SW480 (cell line): Measurements from ENCODE around the gene CAPG.

Experiments used
- DNase-seq: peaks from one replicate; pipeline ENCODE4 v3.0.0-alpha.2; 2016; ENCODE audit warnings: low spot score

Gene CAPG

DNA sequence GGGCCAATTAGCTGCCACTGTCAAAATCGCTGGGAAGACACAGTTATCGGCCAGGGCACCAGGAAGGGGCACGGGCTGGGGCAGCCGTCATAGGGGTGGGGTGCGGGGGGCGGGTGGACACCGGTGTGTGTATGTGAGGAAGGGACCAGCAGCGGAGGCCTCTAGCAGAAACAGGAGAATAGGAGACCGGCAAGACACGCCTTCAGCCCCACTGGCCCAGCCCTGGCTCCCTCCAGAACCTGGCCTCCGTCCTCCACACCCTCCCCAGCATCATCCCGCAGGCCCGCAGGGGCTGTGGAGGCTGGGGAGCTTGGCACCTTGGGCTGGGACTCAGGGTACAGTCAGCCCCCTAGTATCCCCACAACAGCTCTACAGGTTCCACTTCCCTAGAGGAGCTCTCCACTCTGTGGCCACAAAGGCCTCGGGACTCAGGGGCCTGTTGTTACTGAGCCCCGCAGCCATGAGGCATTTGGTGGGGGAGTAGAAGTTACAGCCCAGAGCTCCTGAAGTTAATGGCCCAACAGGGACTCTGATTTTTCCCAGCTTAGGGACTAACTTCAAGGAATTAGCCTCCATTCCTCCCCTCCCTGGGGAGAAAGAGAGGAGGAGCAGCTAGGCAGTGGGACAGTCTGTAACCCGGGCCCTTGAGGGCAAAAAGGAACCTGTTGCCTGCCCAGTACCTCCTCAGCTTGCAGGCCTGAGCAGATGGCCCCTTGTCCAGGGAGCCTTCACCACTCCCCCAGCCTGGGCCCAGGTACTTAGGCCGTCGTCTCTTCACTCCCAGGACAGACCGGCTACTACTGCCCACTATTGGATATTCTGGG, 28.2 kb upstream of the CAPG start:
- no peak for DNase-seq

DNA sequence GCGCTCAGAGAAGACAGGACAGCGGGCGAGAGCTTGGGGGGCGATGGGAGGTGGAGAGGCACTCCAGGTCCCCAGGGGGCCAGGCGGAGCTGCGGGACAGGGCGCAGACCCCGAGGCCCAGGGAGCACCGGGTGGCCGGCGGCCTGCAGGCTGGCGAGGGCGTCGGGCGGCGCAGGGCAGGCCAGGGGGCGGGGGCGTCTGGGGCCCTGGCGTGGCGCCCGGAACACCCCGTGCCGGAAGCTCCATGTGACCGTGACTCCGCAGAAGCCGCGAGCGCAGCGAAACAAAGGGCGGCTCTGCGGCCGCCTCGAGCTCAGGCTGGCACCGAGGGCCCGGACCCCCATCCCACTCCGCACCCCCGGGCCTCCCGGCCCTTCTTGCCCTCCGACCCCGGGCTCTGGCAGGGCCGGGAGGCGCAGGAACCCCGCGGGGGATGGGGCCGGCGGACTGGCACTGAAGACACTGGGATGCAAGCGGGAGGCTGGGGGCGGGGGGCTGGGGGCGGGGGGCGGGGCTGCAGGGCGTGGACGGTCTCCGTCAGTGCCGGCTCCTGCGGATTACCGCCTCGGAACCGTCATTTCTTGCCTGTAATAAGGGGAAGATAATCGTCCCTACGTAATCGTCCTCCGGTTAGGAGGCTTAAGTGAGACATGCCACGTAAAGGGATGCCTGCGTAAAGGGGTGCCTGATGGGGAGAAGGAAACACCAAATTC, 27.5 kb upstream of the CAPG start:
- peak; percentile 85 for DNase-seq

DNA sequence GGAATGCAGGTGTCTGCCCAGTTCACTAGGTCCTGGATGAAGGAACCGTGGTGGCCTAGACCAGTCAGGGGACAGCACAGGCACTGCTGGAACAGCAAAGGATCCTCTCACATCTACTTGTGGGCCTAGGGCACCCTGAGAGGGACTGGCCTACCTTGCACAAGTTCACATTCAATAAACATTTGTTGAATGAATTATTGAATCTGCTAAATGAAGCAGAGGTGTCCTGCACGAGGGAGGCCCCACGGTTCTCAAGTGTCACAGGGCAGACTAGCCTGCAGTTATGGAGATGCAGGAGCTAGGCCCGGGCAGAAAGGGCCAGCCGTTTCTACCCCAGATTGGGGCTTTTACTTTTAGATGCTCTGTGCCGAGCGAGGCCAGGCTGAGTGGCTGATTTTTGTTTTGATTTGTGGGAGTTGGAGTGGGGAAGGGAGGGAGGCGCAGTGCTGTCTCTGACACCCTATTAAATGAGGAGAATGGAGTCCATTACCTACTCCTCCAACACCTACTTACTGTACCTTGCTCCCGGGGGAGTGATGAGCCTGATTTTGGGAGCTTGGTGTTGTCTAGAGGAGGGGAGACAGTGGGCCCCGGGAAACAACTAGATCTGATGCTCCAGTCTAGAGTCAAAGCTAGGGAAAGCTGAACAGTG, 26.8 kb upstream of the CAPG start:
- DNase-seq = no peak

DNA sequence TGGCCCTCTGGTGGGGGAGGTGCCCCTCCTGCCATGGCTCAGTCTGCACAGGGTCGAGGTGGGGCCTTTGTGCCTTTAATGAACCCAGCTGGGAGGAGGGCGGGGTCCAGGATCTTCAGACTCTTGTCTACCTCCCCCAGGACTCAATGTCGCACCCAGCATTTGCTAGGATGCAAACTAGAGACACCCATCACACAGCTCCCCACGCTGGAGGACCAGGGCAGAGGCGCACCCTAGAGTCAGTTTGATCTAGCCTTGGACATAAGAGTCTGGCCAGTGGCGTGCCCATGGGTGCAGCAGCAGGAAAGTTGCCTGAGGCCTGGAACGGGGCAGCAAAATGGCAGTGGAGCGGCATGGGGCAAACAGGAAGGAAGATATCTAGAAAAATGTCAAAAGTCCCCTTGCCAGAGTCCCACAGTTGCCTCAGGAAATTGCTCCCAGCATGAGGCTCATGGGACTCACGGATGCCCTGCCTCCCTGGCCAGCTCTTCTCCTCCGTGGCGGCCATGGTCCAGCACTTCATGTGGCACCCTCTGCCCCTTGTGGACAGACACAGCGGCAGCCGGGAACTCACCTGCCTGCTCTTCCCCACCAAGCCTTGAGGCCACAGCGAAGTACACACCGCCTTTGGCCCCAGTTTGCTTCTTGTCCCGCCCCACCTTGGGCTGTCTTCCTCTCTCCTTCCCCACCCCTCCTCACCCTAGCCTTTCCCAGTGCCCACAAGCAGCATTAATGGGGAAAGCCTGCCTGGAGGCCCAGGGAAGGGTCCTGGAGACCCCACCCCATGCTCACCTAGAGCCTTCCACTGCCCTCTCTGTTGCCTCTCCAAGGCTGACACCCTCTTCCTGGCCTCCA, 26.0 kb upstream of the CAPG start:
- no peak for DNase-seq

DNA sequence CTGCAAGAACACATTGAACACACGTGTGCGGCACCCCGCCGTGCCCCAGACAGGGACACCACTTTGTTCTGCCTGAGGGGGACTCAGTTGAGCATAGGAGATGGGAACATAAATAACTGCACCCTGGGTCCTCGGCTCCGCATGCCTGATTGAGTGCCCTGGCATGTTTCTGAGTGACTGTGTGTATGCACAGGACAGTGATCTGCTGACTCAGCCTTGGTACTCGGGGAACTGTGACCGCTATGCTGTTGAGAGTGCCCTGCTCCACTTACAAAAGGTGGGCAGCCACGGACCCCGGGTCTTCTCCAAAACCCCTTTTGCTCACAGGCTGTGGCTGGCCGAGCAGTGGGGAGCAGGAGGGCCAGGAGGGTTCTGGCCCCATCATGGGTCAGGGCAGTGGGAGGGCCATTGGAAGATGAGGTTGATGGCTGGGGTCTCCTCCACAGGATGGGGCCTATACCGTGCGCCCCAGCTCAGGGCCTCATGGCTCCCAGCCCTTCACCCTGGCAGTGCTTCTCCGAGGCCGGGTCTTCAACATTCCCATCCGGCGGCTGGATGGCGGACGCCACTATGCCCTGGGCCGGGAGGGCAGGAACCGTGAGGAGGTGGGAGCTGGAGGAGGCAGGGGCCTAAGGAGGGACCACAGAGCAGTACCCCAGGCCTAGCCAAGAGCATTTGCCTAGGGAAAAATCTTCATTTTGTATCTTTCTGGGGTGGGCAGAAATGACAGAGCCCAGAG, 25.2 kb upstream of the CAPG start:
- DNase-seq = no peak

DNA sequence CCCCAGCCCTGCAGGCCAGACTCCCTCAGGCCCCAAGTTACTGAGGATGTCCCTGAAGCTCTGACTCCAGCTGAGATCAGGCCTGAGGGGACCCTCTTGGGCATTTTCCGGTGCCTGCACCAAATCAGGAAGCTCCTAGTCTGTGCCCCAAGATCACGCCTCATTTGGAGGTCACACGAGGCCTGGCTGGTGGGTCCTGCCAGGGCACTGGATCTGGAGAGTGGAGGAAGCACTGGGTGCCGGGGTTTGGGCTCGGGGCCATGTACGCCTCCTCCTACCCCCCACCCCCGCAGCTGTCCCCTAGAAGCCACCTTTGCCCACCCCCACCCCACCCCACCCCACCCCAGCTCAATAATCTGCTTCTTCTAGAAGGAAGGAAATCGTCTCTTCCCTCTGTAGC, 24.5 kb upstream of the CAPG start:
- DNase-seq = no peak

DNA sequence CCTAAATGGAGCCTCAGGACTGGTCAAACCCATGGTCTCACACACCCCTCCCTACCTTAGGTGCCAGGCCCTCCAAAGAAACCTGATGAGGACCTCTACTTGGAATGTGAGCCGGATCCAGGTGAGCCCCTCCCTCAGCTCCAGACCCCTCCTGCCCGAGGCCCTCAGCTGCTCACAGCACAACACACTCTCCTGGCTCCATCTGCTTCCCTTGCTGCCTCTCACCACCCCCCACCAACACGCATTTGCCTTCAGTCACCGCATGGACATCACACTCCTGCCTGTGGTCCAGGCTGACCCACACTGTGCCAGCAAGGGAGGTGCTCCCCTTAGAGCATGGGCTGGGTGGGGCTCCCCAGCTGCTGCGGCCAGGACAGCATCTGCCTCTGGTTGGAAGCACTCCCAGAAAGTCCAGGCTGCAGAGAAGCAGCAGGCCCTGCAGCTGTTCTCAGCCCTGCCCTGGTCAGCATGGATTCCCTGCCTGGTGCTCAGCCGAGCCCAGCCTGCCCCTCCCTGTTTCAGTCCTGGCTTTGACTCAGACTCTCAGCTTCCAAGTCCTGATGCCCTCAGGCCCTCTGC, 23.4 kb upstream of the CAPG start:
- peak; percentile 63 for DNase-seq

DNA sequence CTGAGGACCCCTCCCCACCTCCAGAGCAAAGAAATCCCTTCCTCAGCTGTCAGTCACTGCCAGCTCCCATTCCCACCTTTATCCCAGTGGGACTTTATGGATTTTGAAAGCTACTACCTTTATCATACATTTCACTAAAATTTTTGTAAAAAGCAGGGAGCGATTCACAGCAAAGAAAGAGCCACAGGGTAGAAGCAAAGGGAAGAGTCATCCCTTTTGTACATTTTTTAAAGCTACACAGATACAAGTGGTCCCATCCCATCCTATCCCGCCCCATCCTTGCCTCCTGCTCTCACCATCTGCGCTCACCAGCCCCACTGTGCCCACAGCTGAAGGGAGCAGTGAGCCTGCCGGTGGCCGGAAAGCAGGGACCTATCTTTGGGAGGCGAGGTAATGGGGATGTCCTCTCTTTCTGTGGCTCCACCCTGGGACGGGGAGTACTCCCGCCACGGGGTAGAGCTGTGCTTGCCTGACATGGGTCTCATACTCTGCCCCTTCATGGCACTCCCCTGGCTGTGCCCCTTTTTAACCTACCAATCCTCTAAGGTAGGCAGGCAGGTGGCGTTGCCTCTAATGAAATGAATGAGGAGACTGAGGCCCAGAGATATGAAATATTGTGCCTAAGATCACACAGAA, 21.5 kb upstream of the CAPG start:
- no peak for DNase-seq

DNA sequence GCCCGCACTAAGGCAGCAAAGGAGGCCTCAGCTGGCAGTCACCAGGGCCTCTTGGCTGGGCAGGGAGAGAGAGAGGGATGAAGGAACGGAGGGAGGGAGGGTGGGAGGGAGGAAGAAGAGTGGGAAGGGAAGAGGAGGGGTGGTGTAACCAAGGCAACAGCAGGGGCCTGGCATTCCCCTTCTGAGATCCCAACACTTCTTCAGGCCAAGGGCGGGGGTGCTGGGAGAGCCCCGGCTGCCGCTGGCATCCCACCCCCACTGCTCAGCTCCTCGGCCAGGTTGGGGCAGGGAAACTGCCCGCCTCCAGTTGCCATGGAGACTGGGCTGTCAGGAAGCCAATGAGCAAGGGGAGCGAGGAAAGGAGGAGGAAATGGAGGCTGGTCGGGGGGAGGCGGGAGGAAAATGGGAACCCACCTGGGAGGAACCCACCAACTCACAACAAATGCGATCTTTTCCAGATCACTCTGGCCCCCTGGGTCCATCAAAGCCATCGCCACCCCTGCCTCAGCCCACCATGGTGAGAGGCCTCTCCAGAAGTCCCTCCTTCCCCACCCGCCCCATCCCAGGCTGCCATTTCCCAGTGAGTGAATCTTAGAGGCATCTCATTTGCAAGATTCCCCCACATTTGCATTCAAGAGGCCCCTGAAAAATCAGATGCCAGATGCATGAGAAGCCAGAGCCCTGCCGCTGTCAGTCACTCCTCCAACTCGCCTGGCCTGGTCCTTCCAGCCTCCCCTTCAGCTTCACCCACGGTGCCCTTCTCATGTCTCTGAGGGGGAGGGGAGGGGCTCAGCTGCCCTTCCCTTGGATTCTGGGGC, 20.8 kb upstream of the CAPG start:
- DNase-seq = no peak

DNA sequence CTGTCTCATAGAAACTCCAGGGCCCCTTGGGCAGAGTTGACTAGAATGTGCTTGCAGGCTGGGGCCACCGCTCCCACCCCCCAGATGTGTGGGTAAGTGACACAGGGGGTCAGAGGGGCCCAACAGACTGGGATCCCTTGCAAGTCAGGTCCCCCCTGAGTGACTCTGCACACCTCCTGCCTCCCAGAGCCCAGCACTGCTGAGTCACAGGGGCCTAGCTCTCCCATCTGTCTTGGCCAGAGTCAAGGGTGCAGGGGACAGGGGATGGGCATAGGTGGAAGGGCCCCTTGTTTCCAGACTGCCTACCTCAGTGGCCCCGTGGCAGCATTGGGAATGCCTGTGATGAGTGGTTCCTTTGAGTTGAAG, 19.7 kb upstream of the CAPG start:
- no peak for DNase-seq

DNA sequence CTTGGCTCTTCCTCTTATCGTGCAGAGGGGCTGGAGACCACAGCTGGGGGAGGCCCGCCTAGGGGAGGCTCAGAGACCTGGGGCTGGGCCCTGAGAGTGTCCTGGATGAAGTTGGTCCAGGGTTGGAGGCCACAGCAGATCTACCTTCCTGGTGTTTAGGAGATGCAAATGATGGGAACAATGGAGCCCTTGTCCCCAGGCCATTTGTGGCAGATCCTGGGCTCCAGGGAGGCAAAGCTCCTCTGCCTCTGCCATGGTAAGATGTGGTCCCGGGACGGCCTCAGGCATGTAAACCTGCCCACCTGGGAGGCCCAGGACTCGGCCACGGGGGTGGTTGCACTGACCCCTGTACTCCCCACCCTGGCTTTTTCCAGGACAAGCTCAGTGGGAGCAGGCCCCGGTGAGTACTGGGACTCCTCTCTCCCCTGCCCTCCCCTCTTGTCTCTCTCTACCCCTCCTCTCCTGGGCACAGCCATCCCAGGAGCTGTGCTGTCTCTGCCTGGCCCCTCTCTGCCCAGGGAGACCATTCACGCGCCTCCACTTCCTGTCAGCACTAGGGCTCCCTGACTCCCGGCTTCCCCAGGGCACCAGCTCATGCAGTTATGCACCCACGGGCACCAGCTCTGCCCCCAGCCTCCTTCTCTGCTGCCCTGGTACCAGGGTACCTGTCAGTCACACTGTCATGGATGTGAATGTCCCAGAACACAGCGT, 19.2 kb upstream of the CAPG start:
- DNase-seq = no peak

DNA sequence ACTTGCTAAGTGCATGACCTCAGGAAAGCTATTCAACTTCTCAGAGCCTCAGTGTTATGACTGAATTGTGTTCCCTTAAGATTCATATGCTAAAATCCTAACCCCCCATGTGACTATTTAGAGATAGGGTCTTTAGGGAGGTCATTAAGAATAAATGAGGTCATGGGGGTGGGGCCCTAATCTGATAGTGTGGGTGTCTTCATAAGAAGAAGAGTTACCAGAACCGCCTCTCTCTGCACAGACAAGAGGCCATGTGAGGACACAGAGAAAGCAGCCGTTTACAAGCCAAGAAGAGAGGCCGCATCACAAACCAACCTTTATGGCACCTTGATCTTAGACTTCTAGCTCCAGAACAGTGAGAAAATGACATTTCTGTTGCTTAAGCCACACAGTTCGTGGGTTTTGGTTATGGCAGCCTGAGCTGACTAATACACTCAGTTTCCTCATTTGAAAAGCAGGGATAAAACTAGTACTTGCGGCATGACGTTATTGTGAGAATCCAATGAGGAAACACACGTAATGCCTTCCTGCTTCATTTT, 18.2 kb upstream of the CAPG start:
- no peak for DNase-seq

DNA sequence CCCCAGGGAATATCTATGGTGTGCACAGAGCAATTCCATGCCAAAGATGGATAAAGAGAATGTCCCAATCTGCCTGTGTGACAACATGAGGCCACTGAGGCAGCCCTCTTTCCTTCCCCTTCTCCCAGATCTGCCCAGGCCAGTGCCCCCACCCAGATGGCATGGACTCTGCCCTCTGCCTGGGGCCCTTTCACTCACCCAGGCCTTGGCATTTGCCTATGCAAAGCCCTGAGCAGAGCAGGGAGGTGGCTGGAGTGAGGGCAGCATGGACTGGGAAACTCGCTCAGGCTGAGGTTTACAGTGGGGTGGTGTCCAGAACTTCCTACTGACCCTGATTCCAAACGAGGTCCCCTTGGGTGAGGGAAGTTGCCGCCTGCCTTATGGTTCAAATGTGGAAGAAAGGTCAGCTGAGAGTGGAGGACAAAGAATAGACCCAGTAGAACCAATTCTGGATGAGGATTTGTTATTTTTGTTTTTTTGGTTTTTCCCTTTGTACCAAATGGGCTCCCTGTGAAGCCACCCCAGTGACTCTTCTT, 17.2 kb upstream of the CAPG start:
- no peak for DNase-seq

DNA sequence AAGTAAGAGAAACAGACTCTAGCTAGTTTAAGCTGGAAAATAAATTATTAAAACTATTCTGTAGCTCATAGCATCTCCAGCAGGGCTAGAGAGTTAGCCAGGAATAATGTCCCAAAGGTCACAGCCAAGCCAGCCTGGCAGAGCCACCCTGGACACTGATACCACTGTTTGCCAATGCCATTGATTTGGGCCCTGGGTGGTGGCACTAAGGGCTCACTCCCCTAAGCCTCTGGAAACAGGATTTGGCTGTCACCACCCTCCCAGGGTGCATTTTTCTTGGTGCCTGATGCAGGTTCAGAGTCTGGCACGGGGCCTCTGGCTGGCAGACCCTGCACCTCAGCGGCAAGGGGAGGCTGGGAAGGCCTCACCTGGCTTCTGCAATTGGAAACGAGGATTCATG, 15.4 kb upstream of the CAPG start:
- DNase-seq = no peak

DNA sequence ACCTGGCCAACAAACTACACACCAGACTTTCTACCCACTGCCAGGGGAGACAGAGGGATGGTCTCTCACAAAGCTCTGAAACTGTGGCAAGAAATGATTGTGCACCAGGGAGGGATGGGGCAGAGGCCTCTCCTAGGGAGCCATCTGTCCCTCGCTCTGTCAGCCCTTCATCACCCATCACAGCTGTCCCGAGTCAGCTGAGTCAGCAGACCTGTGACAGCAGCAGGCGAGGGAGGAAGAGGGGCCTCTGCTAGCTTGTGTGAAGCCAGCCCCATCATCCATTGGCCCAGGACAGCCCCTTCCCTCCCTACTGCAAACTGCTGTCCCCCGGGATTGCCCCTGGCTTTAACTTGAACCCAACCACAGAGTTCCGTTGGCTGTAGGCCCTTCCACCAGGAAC, 13.4 kb upstream of the CAPG start:
- no peak for DNase-seq

DNA sequence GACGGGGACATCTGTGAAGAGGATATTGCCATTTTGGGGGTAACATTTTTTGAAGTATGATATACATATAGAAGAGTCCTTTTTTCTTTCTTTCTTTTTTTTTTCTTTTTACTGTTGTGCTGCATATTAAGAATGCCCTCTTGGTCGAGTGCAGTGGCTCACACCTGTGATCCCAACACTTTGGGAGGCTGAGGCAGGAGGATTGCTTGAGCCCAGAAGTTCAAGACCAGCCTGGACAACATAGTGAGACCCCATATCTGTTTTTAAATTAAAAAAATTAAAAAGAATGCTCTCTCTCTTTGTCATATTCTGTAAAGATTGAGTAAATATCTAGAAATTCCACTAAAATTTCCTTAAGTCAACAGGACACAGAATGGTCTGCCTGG, 11.9 kb upstream of the CAPG start:
- DNase-seq = no peak

DNA sequence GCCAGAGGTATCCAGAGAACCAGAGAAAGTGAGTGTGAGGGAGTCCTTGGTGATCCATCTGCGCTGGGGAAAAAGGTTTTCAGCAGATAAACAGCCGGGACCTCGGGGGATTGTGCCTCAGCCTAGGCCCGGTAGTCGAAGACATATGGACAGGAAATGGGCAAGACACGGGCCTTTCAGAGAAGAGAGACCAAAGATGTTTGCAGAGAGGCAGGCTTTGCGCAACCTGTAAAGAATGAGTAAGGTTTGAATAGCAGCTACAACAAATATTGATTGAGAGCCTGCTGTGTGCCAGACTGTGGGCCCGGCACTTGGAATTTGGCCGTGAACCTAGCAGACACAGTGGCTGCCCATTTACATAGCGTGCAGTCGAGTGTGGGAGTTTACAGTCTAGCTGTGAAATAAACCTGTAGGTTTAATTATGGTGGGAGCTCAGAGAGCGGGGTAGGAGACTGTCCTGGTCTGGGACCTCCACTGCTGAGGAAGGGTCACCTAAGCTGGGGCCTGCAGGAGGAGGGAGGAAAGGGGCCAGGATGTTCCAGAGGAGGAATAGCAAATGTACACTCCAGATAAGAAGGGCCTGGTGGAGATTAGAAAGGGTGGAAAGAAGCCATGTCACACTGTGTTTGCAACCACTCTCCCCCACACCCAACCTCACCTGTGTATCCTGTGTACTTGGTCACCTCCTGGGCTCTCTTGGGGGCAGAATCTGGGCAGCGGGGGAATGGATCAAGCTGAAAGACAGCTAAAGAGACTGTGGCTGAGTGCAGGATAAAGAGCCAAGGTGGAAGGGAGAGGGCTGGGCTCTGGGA, 11.3 kb upstream of the CAPG start:
- DNase-seq = no peak
